Naive B cell (primary cell): ENCODE measurements around the gene SPRED1. TPM values are rescaled to one million over a fixed set of nuclear protein-coding genes. Genes with fewer than 3 reads are reported as not detected.
A peak's percentile ranks its signal among the peaks of the same experiment; 100 is the strongest.

ENCODE experiments used
- ATAC-seq, 2 donors: fragments of 150-1000 bp; cut with Tn5 transposase; 2 replicates each; pipeline ENCODE4 v1.10.0; 2021; ENCODE audit warnings: low read depth in 2 of 2, mild to moderate bottlenecking in 2 of 2, moderate library complexity in 2 of 2
- DNase-seq: peaks from one replicate; pipeline ENCODE4 v3.0.0; 2022
- H3K27ac Mint-ChIP-seq, 6 donors: one replicate each; pipeline ENCODE4 v1.8.0; 2020 to 2022; ENCODE audit warnings: mild to moderate bottlenecking in 6 of 6, mixed read lengths in 6 of 6, moderate library complexity in 5 of 6, inconsistent platforms in 2 of 6
- H3K27me3 Mint-ChIP-seq, 3 donors: one replicate each; pipeline ENCODE4 v1.8.0; 2021 to 2022; ENCODE audit warnings: mixed read lengths in 3 of 3, mild to moderate bottlenecking in 1 of 3
- H3K36me3 Mint-ChIP-seq, 2 donors: one replicate each; pipeline ENCODE4 v1.8.0; 2020 to 2022; ENCODE audit warnings: mixed read lengths in 2 of 2, inconsistent platforms in 1 of 2, mild to moderate bottlenecking in 1 of 2
- H3K4me1 Mint-ChIP-seq, 3 donors: one replicate each; pipeline ENCODE4 v1.8.0; 2020 to 2022; ENCODE audit warnings: mixed read lengths in 3 of 3, inconsistent platforms in 1 of 3, mild to moderate bottlenecking in 1 of 3, moderate library complexity in 1 of 3
- H3K4me3 Mint-ChIP-seq, 8 donors: one replicate each; pipeline ENCODE4 v1.8.0; 2020 to 2022; ENCODE audit warnings: mild to moderate bottlenecking in 8 of 8, mixed read lengths in 8 of 8, moderate library complexity in 8 of 8, inconsistent platforms in 2 of 8
- H3K9me3 Mint-ChIP-seq, 7 donors: one replicate each; pipeline ENCODE4 v1.8.0; 2020 to 2022; ENCODE audit warnings: mixed read lengths in 7 of 7, mild to moderate bottlenecking in 5 of 7, inconsistent platforms in 2 of 7, moderate library complexity in 1 of 7
- polyA plus RNA-seq, 6 donors: library from polyadenylated mRNA; unstranded; fragments of 300-500 nt; fragmentation: Illumina TruSeq; gene quantifications; one replicate each; pipeline ENCODE4 v1.2.3, GENCODE V29; 2021; ENCODE audit warnings: low read depth in 6 of 6

Gene SPRED1
- polyA plus RNA-seq = 1 to 10 TPM in 1 of 6 donors, under 1 TPM in 4, not detected in 1; 0.17 to 1.0 (median 0.27) TPM

- DNase-seq (peak; percentile 20), ATAC-seq (peak; percentile 6 to 17)
- H3K27me3 Mint-ChIP-seq = peaks cover 6 to 12% (median 9%) of the 10 kb centered on the region in 3 donors
Measured at GRCh38 chr15:38252481-38253350, at the start of gene SPRED1. SPRED1 (plus strand) TSS chr15:38252836; CDS start chr15:38253186, 350 bp downstream.

DNA sequence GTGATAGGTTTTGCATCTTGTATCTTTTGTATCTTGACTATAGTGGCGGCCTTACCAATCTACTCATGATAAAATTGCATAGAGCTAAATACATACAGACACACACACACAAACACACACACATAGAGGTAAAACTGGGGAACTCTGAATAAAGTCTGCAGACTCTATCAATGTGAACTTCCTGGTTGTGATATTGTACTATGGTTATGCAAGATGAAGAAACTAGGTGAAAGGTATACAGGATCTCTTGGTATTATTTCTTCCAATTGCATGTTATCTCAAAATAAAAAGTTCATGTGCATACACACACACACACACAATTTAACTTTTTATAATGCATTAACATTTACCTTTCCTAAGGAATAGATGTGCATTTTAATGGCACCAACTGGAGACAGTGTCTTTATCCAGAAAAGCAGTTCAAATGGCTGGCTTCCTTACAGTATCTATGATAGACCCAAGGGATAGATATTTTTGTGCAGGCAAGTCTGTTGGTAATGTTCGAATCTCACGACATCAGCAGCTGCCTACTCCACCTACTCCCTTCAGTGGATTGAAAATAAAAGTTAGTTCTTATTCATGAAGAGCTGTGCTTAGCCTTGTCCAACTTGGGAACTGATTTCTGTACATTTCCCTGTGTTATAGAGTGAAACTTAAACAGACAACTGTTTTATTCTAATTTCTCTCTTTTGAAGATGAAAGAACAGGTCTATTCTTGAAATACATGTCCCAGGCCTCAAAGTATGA is 46.9 kb upstream of the SPRED1 start:
- no peak for ATAC-seq
- no peak for DNase-seq
- H3K36me3 Mint-ChIP-seq = peaks cover 0 to 4% of the 10 kb centered on the region in 2 donors
- H3K27me3 Mint-ChIP-seq = peaks cover 17 to 43% (median 17%) of the 10 kb centered on the region in 3 donors
- H3K9me3 Mint-ChIP-seq = peaks cover 0 to 10% (median 2%) of the 10 kb centered on the region in 7 donors
- H3K4me1 Mint-ChIP-seq = no peaks in the 10 kb centered on the region
- H3K4me3 Mint-ChIP-seq = no peak overlapping the region
- H3K27ac Mint-ChIP-seq = no peak overlapping the region

More at GRCh38 chr15:38252481-38253350, at the start of gene SPRED1:
- Mint-ChIP-seq H3K4me1 (peaks cover 21 to 34% (median 29%) of the 10 kb centered on the region in 3 donors), H3K4me3 (peak within 1 kb of the TSS; percentile 89 to 97 (median 94)), H3K36me3 (no peaks in the 10 kb centered on the region), H3K27ac (peak within 1 kb of the TSS in 5 of 6 donors; percentile 62 to 96 (median 95)), H3K9me3 (no peaks in the 10 kb centered on the region)

DNA sequence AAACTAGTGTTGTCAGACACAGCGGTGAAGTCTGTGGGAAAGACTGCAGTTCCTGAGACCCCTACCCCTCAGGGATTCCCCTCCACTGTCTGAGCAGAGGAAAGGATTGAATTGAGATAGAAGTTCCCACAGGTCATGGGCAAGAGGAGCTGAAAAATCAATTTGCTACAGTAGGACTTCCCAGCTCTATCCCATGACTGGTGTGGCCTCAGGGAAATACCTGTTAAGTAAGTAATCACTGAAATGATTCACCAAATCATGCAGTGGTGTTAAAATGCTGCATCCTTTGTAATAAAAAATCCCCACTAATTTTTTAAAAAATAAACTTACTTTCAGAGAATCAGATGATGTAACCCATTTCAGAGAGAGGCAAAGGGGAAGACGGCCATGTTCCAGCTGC is 45.0 kb upstream of the SPRED1 start:
- DNase-seq = no peak
- Mint-ChIP-seq H3K4me1 (no peaks in the 10 kb centered on the region), H3K9me3 (peaks cover 0 to 10% (median 2%) of the 10 kb centered on the region in 7 donors), H3K4me3 (no peak overlapping the region), H3K27me3 (peaks cover 11 to 37% (median 14%) of the 10 kb centered on the region in 3 donors), H3K36me3 (peaks cover 0 to 4% of the 10 kb centered on the region in 2 donors), H3K27ac (peak overlapping the region in 1 of 6 donors; percentile 70)
- no peak for ATAC-seq

DNA sequence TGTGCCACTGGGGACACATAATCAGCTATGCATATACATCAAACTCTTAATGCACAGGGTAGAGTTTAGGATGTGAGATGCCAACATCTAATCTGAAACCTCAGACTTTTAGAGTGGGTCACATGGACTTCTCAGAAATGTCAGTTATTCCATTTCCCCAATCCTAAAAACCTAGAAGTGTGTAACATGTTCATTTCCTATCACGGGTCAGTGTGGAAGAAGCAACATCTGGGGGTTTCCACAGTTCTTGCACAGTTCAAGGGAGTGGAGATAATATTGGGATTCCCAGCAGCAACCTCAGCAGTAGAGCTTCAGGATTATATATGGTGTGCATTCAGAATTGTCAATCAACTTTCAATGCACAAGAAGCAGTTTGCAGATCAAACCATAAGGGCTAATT is 44.4 kb upstream of the SPRED1 start:
- Mint-ChIP-seq H3K36me3 (peaks cover 0 to 4% of the 10 kb centered on the region in 2 donors), H3K27me3 (peaks cover 11 to 31% (median 11%) of the 10 kb centered on the region in 3 donors), H3K4me3 (no peak overlapping the region), H3K9me3 (peaks cover 0 to 8% (median 2%) of the 10 kb centered on the region in 7 donors), H3K27ac (peak overlapping the region in 1 of 6 donors; percentile 70), H3K4me1 (no peaks in the 10 kb centered on the region)
- ATAC-seq (no peak), DNase-seq (no peak)

GRCh38 chr15:38208779-38209178 is 43.9 kb upstream of the SPRED1 start:
- Mint-ChIP-seq H3K9me3 (peaks cover 0 to 3% (median under 1%) of the 10 kb centered on the region in 7 donors), H3K27ac (no peak overlapping the region), H3K4me1 (no peaks in the 10 kb centered on the region), H3K4me3 (no peak overlapping the region), H3K36me3 (peaks cover 0 to 2% of the 10 kb centered on the region in 2 donors), H3K27me3 (peaks cover 7 to 25% (median 9%) of the 10 kb centered on the region in 3 donors)
- ATAC-seq (no peak), DNase-seq (no peak)

- H3K4me1 Mint-ChIP-seq = no peaks in the 10 kb centered on the region
- no peaks in the 10 kb centered on the region for H3K36me3 Mint-ChIP-seq
- no peak for DNase-seq
- H3K9me3 Mint-ChIP-seq = no peaks in the 10 kb centered on the region
- peaks cover 0 to 22% (median 4%) of the 10 kb centered on the region in 3 donors for H3K27me3 Mint-ChIP-seq
- no peak for ATAC-seq
- no peak overlapping the region for H3K27ac Mint-ChIP-seq
- no peak overlapping the region for H3K4me3 Mint-ChIP-seq
Measured at GRCh38 chr15:38211249-38211648, 41.4 kb upstream of the SPRED1 start.

DNA sequence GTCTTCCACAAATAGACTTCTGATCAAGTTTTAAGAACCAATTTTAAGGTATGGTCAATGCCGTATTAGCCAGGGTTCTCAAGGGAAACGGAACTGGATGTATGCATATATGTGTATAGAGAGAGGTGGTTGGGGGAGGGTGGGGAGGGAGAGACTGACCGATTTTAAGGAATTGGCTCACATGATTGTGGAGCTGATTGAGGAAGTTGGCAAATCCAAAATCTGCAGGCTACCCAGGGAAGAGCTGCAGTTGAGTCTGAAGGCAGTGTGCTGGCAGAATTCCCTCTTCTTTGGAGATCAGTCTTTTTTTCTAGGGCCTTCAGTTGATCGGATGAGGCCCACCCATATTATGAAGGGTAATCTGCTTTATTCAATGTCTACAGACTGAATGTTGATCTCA is 40.8 kb upstream of the SPRED1 start:
- no peak overlapping the region for H3K4me3 Mint-ChIP-seq
- ATAC-seq = no peak
- DNase-seq = no peak
- H3K4me1 Mint-ChIP-seq = no peaks in the 10 kb centered on the region
- peaks cover 0 to 21% (median 4%) of the 10 kb centered on the region in 3 donors for H3K27me3 Mint-ChIP-seq
- no peak overlapping the region for H3K27ac Mint-ChIP-seq
- H3K36me3 Mint-ChIP-seq = no peaks in the 10 kb centered on the region
- H3K9me3 Mint-ChIP-seq = no peaks in the 10 kb centered on the region

GRCh38 chr15:38212729-38213351 is 39.8 kb upstream of the SPRED1 start:
- H3K4me3 Mint-ChIP-seq = no peak overlapping the region
- H3K9me3 Mint-ChIP-seq = no peaks in the 10 kb centered on the region
- DNase-seq (no peak), ATAC-seq (no peak)
- no peaks in the 10 kb centered on the region for H3K36me3 Mint-ChIP-seq
- H3K4me1 Mint-ChIP-seq = no peaks in the 10 kb centered on the region
- H3K27ac Mint-ChIP-seq = no peak overlapping the region
- peaks cover 0 to 12% (median 5%) of the 10 kb centered on the region in 3 donors for H3K27me3 Mint-ChIP-seq

DNA sequence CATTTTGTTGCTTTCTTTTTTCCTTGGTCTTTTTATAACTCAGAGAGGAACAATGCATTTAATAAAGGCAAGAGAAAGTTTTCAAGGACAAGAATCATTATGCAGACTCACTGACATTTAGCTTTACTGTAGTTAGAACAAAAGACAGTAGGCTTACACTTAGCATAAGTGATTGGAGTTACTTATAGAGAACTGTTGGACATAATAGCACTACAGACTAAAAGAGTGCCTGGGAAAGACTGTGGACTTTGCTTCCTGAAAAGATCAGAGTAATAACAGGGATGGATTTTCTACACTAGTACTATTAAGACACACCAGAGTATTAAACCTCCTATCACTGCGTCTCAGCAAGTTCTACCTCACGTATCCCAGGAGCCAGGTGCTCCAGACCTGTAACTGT is 39.3 kb upstream of the SPRED1 start:
- no peak for ATAC-seq
- no peaks in the 10 kb centered on the region for H3K9me3 Mint-ChIP-seq
- no peaks in the 10 kb centered on the region for H3K36me3 Mint-ChIP-seq
- DNase-seq = no peak
- peaks cover 0 to 12% (median 10%) of the 10 kb centered on the region in 3 donors for H3K27me3 Mint-ChIP-seq
- H3K27ac Mint-ChIP-seq = no peak overlapping the region
- H3K4me3 Mint-ChIP-seq = no peak overlapping the region
- H3K4me1 Mint-ChIP-seq = no peaks in the 10 kb centered on the region

DNA sequence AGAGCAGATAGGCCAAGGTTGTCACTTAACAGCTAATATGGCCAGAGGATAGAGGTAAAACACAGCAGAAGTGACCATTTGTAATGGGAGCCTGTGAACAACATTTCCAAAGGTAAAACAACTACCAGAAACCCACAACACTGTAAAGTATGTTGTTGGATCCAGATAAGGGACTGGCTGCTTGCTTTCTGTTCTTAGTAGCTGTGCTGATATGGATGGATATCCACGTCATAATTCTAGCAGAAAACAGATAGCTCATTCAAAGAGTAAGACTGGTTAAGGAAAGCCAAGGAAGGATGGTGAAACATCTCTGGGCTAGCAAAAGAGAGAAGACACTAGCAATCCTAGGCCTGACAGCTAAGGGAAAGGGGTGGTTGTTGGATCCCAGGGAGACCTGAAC is 36.9 kb upstream of the SPRED1 start:
- H3K4me3 Mint-ChIP-seq = no peak overlapping the region
- no peaks in the 10 kb centered on the region for H3K4me1 Mint-ChIP-seq
- no peaks in the 10 kb centered on the region for H3K9me3 Mint-ChIP-seq
- no peaks in the 10 kb centered on the region for H3K36me3 Mint-ChIP-seq
- ATAC-seq (no peak), DNase-seq (no peak)
- peaks cover 0 to 8% (median 8%) of the 10 kb centered on the region in 3 donors for H3K27me3 Mint-ChIP-seq
- H3K27ac Mint-ChIP-seq = no peak overlapping the region

GRCh38 chr15:38216763-38217162 is 35.9 kb upstream of the SPRED1 start:
- Mint-ChIP-seq H3K9me3 (no peaks in the 10 kb centered on the region), H3K4me3 (no peak overlapping the region), H3K27me3 (peaks cover 0 to 8% (median 0%) of the 10 kb centered on the region in 3 donors), H3K4me1 (no peaks in the 10 kb centered on the region), H3K27ac (no peak overlapping the region), H3K36me3 (no peaks in the 10 kb centered on the region)
- DNase-seq (no peak), ATAC-seq (no peak)

GRCh38 chr15:38217191-38217595 is 35.4 kb upstream of the SPRED1 start:
- peaks cover 0 to 8% (median 0%) of the 10 kb centered on the region in 3 donors for H3K27me3 Mint-ChIP-seq
- no peak for DNase-seq
- H3K27ac Mint-ChIP-seq = no peak overlapping the region
- no peaks in the 10 kb centered on the region for H3K4me1 Mint-ChIP-seq
- no peaks in the 10 kb centered on the region for H3K36me3 Mint-ChIP-seq
- no peaks in the 10 kb centered on the region for H3K9me3 Mint-ChIP-seq
- no peak for ATAC-seq
- H3K4me3 Mint-ChIP-seq = no peak overlapping the region
